ENCODE measurements around the gene SH2B3.

SH2B3 gene

DNA sequence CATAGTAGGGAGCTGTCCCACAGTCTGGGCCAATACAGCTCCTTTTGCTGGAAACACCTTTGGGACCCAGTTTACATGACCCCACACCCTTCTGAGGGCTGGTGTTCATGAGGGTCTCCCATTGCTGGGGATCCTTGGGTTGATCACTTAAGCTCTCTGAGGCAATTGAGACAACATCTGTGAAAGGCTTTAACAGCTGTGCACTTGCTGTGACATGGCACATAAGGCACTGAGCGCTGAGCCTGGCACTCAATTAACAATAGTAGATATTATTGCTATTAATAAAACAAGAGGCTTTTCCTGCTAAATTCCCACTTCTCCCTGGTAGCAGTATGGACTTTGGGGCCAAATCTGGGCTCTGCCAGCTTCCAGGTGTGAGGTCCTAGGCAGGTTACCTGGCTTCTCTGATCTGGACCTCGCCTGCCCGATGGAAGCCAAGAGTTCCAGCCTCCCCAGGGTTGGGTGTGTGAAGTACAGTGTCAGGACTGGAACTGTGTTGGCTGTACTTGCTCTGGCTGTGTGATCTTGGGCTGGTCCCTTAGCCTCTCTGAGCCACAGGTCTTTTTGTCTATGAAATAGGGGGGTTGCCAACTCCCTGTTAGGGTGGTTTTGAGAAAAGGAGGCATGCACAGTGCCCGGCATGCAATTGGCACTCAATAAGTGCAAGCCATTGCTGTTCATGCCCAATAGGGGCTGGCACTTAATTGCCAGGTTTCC lies 3.1 kb downstream of the SH2B3 start:
- H3K4me3 ChIP-seq (ENCODE audit: low read depth, low read length): no peak overlapping the region
- H3K27ac ChIP-seq: no peak overlapping the region
- TF ChIP-seq, protein P1, sequence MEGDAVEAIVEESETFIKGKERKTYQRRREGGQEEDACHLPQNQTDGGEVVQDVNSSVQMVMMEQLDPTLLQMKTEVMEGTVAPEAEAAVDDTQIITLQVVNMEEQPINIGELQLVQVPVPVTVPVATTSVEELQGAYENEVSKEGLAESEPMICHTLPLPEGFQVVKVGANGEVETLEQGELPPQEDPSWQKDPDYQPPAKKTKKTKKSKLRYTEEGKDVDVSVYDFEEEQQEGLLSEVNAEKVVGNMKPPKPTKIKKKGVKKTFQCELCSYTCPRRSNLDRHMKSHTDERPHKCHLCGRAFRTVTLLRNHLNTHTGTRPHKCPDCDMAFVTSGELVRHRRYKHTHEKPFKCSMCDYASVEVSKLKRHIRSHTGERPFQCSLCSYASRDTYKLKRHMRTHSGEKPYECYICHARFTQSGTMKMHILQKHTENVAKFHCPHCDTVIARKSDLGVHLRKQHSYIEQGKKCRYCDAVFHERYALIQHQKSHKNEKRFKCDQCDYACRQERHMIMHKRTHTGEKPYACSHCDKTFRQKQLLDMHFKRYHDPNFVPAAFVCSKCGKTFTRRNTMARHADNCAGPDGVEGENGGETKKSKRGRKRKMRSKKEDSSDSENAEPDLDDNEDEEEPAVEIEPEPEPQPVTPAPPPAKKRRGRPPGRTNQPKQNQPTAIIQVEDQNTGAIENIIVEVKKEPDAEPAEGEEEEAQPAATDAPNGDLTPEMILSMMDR (IDR thresholded peaks at IDR 0.05): no peak
- no peak overlapping the region for H3K4me2 ChIP-seq (ENCODE audit: low read length)
- H2AFZ ChIP-seq: no peak overlapping the region
- no peaks in the 10 kb centered on the region for H3K36me3 ChIP-seq (ENCODE audit: control insufficient read depth, insufficient read depth, low read length)
- H3K4me1 ChIP-seq: peaks cover 7% of the 10 kb centered on the region
- H3K9me3 ChIP-seq (ENCODE audit: control insufficient read depth, low read length): no peaks in the 10 kb centered on the region
- no peaks in the 10 kb centered on the region for H3K27me3 ChIP-seq (ENCODE audit: control insufficient read depth, insufficient read depth, low read length)
- H3K79me2 ChIP-seq: no peaks in the 10 kb centered on the region
- no peak overlapping the region for H3K9ac ChIP-seq

DNA sequence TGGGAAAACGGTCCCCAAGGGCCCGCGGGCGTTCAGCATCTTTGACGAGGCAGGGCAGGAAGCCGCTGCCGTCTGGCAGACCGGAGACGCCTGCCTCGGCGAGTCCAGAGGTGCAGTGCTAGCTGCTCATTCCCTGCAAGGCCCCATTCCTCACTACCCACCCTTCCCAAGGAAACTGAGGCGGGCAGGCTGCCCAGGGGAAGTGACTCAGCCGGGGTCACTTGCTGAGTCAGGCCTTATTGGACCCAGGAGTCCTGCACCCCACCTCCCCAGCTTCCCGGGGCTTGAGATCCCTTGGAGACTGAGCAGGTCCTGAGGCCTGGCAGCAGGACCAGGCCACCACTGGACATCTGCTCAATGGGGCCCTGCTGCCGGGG lies 3.7 kb downstream of the SH2B3 start:
- no peak overlapping the region for H3K4me3 ChIP-seq (ENCODE audit: low read depth, low read length)
- H3K9ac ChIP-seq: no peak overlapping the region
- no peak overlapping the region for H3K4me2 ChIP-seq (ENCODE audit: low read length)
- H3K36me3 ChIP-seq (ENCODE audit: control insufficient read depth, insufficient read depth, low read length): no peaks in the 10 kb centered on the region
- H3K27me3 ChIP-seq (ENCODE audit: control insufficient read depth, insufficient read depth, low read length): no peaks in the 10 kb centered on the region
- H3K79me2 ChIP-seq: no peaks in the 10 kb centered on the region
- no peaks in the 10 kb centered on the region for H3K9me3 ChIP-seq (ENCODE audit: control insufficient read depth, low read length)
- peak overlapping the region; percentile 60 for H3K27ac ChIP-seq
- TF ChIP-seq, protein P1 (IDR thresholded peaks at IDR 0.05): no peak
- H2AFZ ChIP-seq: no peak overlapping the region
- peaks cover 7% of the 10 kb centered on the region for H3K4me1 ChIP-seq

DNA sequence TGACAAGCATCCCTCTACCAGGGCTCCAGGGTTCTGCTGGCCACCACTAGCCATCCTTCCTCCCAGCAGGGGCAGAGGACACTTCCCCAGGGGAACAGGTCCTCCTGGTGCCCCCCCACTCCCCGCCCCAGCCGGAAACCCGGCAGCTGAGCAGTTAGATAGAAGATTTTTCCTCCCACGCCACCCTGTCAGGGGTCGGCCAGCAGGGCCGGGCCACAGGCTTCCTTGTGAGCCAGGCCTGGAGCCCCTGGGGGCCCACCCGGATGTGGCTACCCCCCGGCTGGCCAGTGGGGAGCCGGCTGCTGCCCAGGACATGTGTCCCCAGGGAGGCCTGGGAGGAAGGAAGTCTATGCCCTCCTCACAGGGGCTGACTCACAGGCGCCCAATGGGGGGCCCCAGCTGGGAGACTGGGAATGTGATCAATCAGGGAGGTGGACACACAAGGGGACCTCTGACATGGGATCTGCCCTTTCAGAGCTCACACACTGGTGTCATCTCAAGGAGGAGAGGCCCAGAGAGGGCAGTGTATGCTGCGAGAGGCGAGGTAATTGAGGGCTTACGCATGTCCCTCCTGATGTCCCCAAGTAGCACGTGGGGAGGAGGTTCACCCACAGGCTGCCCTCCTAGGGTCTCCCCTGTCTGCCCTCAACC lies 4.2 kb downstream of the SH2B3 start:
- H3K4me2 ChIP-seq (ENCODE audit: low read length): no peak overlapping the region
- H3K9me3 ChIP-seq (ENCODE audit: control insufficient read depth, low read length): no peaks in the 10 kb centered on the region
- H3K27ac ChIP-seq: peak overlapping the region; percentile 60
- H2AFZ ChIP-seq: no peak overlapping the region
- H3K9ac ChIP-seq: no peak overlapping the region
- peaks cover 4% of the 10 kb centered on the region for H3K79me2 ChIP-seq
- H3K36me3 ChIP-seq (ENCODE audit: control insufficient read depth, insufficient read depth, low read length): no peaks in the 10 kb centered on the region
- H3K27me3 ChIP-seq (ENCODE audit: control insufficient read depth, insufficient read depth, low read length): no peaks in the 10 kb centered on the region
- TF ChIP-seq, protein P1 (IDR thresholded peaks at IDR 0.05): no peak
- no peak overlapping the region for H3K4me3 ChIP-seq (ENCODE audit: low read depth, low read length)
- peaks cover 7% of the 10 kb centered on the region for H3K4me1 ChIP-seq

DNA sequence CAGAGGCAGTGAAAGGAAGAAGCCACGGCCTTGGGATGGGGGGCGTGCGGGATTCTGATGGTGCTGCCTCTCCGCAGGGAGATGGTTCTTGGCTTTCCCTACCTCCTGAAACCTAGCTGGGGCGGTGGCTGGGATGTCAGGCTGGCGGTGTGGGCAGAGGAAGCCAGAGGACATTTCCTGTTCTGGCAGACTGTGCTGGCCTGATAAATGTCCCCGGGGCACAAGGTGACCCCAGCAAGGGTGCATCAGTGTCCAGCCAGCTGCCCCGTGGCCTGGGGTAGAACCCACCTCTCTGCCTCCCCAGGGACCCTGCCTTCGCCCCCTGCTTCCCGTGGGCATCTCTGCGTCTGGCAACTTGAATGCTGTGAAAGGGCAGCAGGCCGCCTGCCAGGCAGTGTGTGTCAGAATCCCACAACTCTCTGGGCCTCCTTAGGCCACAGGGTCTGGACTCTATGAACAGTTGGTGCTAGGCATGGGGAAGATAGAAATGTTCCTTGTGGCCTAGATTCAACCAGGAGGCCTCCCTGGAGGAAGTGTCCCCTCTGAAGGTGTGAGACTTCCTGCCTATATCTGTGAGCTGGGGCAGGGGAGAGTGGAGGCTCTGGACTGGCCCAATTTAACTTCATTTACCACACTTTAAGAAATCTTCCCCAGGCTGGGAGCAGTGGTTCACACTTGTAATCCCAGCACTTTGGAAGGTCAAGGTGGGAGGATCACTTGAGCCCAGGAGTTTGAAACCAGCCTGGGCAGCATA lies 4.9 kb downstream of the SH2B3 start:
- Histone ChIP-seq H3K79me2 (peaks cover 6% of the 10 kb centered on the region), H2AFZ (no peak overlapping the region), H3K27me3 (ENCODE audit: control insufficient read depth, insufficient read depth, low read length) (no peaks in the 10 kb centered on the region), H3K4me1 (peaks cover 7% of the 10 kb centered on the region), H3K27ac (peak overlapping the region; percentile 60), H3K4me3 (ENCODE audit: low read depth, low read length) (no peak overlapping the region), H3K36me3 (ENCODE audit: control insufficient read depth, insufficient read depth, low read length) (no peaks in the 10 kb centered on the region), H3K9ac (no peak overlapping the region), H3K9me3 (ENCODE audit: control insufficient read depth, low read length) (no peaks in the 10 kb centered on the region), H3K4me2 (ENCODE audit: low read length) (no peak overlapping the region)
- TF ChIP-seq, protein P1 (IDR thresholded peaks at IDR 0.05): no peak

All from parathyroid adenoma (tissue), 2 donors.